ENCODE data around the gene GRHPR. TPM values are rescaled to one million over a fixed set of nuclear protein-coding genes. Genes with fewer than 3 reads are reported as not detected.

GRHPR gene
- total and polyA plus RNA-seq, 2 of the 8 experiments (the other 6 are each of a cell fraction or from before 2014, with no cell fraction given) = 97.0 to 201 TPM

DNA sequence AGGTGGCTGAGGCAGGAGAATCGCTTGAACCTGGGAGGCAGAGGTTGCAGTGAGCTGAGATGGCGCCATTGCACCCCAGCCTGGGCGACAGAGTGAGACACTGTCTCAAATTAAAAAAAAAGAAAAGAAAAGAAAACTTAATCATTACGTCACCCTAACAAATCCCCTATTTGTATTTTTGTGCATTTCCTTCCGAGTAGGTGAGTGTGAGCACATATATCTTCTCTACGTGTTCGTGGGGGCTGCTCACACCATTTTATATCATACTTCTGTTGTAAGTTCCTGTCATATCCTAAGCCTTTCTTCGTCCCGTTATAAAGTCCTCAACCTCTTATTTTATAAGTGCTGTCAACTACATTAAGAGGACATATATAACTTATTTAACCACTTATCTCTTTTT is 41.9 kb upstream of the GRHPR start:
- Histone ChIP-seq H3K4me1 (replicated peaks in 1 of 4; ENCODE audit: control insufficient read depth in 3 of 4, insufficient read depth in 4 of 4, low read length in 3 of 4) (no peaks in the 10 kb centered on the region), H2BK120ac (replicated peaks; ENCODE audit: low read depth, low read length) (no peak overlapping the region), H2BK20ac (ENCODE audit: low read length) (no peak overlapping the region), H3K9ac (replicated peaks in 1 of 4; ENCODE audit: extremely low read depth in 1 of 4, low read depth in 3 of 4, low read length in 3 of 4) (no peak overlapping the region), H3K23ac (ENCODE audit: insufficient read length) (no peak overlapping the region), H3K56ac (replicated peaks; ENCODE audit: insufficient read length, low read depth, low read length) (no peak overlapping the region), H4K20me1 (replicated peaks in 1 of 2; ENCODE audit: control insufficient read depth in 1 of 2, insufficient read depth in 2 of 2, low read length in 2 of 2) (no peaks in the 10 kb centered on the region), H3K9me3 (ENCODE audit: insufficient read depth in 2 of 2, low read depth in 1 of 2, low read length in 1 of 2) (no peaks in the 10 kb centered on the region), H4K8ac (ENCODE audit: extremely low read depth, insufficient read depth, low read length) (no peak overlapping the region), H3K4me2 (ENCODE audit: insufficient read depth in 1 of 2, low read depth in 2 of 2, low read length in 2 of 2) (no peak overlapping the region), H3K79me2 (ENCODE audit: control insufficient read depth in 1 of 2, insufficient read depth in 2 of 2, low read length in 2 of 2) (no peaks in the 10 kb centered on the region), H3K18ac (ENCODE audit: extremely low read depth, low read length) (no peak overlapping the region), H2AK5ac (ENCODE audit: low read depth, low read length) (no peak overlapping the region), H4K91ac (replicated peaks; ENCODE audit: insufficient read length, low read length) (no peak overlapping the region), H3K27me3 (replicated peaks in 1 of 4; ENCODE audit: control insufficient read depth in 3 of 4, extremely low read depth in 1 of 4, insufficient read depth in 3 of 4, low read length in 3 of 4) (no peaks in the 10 kb centered on the region), H3K4me3 (ENCODE audit: extremely low read depth in 1 of 4, insufficient read depth in 2 of 4, low read depth in 3 of 4, low read length in 4 of 4) (no peak overlapping the region), H2BK15ac (ENCODE audit: low read length) (no peak overlapping the region), H2BK12ac (ENCODE audit: low read depth, low read length) (no peak overlapping the region), H3K36me3 (ENCODE audit: control insufficient read depth in 2 of 4, insufficient read depth in 4 of 4, low read length in 3 of 4) (no peaks in the 10 kb centered on the region), H3K79me1 (ENCODE audit: low read depth, low read length) (no peaks in the 10 kb centered on the region), H3K14ac (ENCODE audit: insufficient read length) (no peak overlapping the region), H2AFZ (ENCODE audit: low read length) (no peak overlapping the region), H2BK5ac (ENCODE audit: low read depth, low read length) (no peak overlapping the region), H4K5ac (ENCODE audit: insufficient read length, low read depth, low read length) (no peak overlapping the region), H3K27ac (ENCODE audit: low read depth, low read length) (no peak overlapping the region), H3K4ac (replicated peaks; ENCODE audit: insufficient read length, low read depth, low read length) (no peak overlapping the region), H3K23me2 (ENCODE audit: low read depth, low read length) (no peaks in the 10 kb centered on the region; the same call in 1 of the 2 replicates)
- POLR2A ChIA-PET (ENCODE audit: partially characterized antibody) = no interaction called here
- 86% methylated on average over 9 of the region's 9 CpGs; no CpG with 5 or more reads in 1 of the 2 experiments for WGBS, 2 experiments (ENCODE audit: extremely low coverage in 1 of 2, insufficient coverage in 1 of 2, insufficient read length in 1 of 2, insufficient replicate concordance in 2 of 2, low coverage in 1 of 2, low lambda C conversion rate in 2 of 2, missing lambda C conversion rate in 1 of 2)
- FAIRE-seq = no peak
- CTCF ChIA-PET (ENCODE audit: partially characterized antibody) = interaction anchor here (1.1 to 1.9 kb wide), 6 partner anchors 10 to 525 kb away, joined by 3 to 8 read pairs (median 4); no protein-coding TSS in a partner anchor
- TF ChIP-seq, protein P1, sequence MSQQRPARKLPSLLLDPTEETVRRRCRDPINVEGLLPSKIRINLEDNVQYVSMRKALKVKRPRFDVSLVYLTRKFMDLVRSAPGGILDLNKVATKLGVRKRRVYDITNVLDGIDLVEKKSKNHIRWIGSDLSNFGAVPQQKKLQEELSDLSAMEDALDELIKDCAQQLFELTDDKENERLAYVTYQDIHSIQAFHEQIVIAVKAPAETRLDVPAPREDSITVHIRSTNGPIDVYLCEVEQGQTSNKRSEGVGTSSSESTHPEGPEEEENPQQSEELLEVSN (IDR thresholded peaks at IDR 0.05) = no peak
- TF ChIP-seq EZH2 (IDR thresholded peaks at IDR 0.05; ENCODE audit: low read depth, low read length, severe bottlenecking) (no peak), CHD1 (IDR thresholded peaks at IDR 0.05; ENCODE audit: low read depth, low read length) (no peak)
- no peak for DNase-seq (ENCODE audit: low read depth in 1 of 2, low spot score in 2 of 2)

Measured in H1 (cell line).